CD4-positive, alpha-beta T cell treated with Interleukin-12 subunit alpha and Interleukin-12 subunit beta, for 1 hour (primary cell): ENCODE results near the gene SH3BGRL3.

Source experiments
- DNase-seq: peaks from one replicate; pipeline ENCODE4 v3.0.0-alpha.2; 2020

The SH3BGRL3 gene

GRCh38 chr1:26278303-26278702 lies 1.6 kb upstream of the SH3BGRL3 start:
- DNase-seq: no peak

GRCh38 chr1:26278724-26279455 lies 996 bp upstream of the SH3BGRL3 start:
- DNase-seq: peak; percentile 39

- peak; percentile 30 for DNase-seq
These were observed 602 bp downstream of the SH3BGRL3 start for GRCh38 chr1:26280333-26281042.

GRCh38 chr1:26281091-26281958 lies 1.4 kb downstream of the SH3BGRL3 start:
- no peak for DNase-seq

- DNase-seq: no peak
These were observed 2.1 kb downstream of the SH3BGRL3 start for GRCh38 chr1:26281971-26282370.

- no peak for DNase-seq
These were observed 2.6 kb downstream of the SH3BGRL3 start for GRCh38 chr1:26282401-26282918.

GRCh38 chr1:26283279-26283853 lies 3.5 kb downstream of the SH3BGRL3 start:
- no peak for DNase-seq

GRCh38 chr1:26283871-26284596 lies 4.1 kb downstream of the SH3BGRL3 start:
- DNase-seq: no peak

- DNase-seq: peak; percentile 92
These were observed 4.9 kb downstream of the SH3BGRL3 start for GRCh38 chr1:26284597-26285347.

GRCh38 chr1:26285366-26286063 lies 5.6 kb downstream of the SH3BGRL3 start:
- DNase-seq: peak; percentile 40

GRCh38 chr1:26286064-26286416 lies 6.2 kb downstream of the SH3BGRL3 start:
- no peak for DNase-seq

- peak; percentile 80 for DNase-seq
These were observed 7.3 kb downstream of the SH3BGRL3 start for GRCh38 chr1:26287033-26287711.

GRCh38 chr1:26287811-26288210 lies 7.9 kb downstream of the SH3BGRL3 start:
- no peak for DNase-seq

GRCh38 chr1:26288311-26288941 lies 8.5 kb downstream of the SH3BGRL3 start:
- peak; percentile 52 for DNase-seq

GRCh38 chr1:26289158-26290059 lies 9.5 kb downstream of the SH3BGRL3 start:
- peak; percentile 46 for DNase-seq

- DNase-seq: no peak
These were observed 10.4 kb downstream of the SH3BGRL3 start for GRCh38 chr1:26290122-26290881.

GRCh38 chr1:26290882-26291261 lies 11.0 kb downstream of the SH3BGRL3 start:
- no peak for DNase-seq

- DNase-seq: no peak
These were observed 11.5 kb downstream of the SH3BGRL3 start for GRCh38 chr1:26291433-26291832.
